ENCODE results near the gene FCHSD2. TPM values are rescaled to one million over a fixed set of nuclear protein-coding genes. Genes with fewer than 3 reads are reported as not detected.

FCHSD2 gene
- total RNA-seq, 1 experiment from 2014 or later = 7.1 TPM

GRCh38 chr11:72805216-72805615, 336.9 kb downstream of the FCHSD2 start:
- Histone ChIP-seq H3F3A (ENCODE audit: low read length, unreplicated experiment) (no peaks in the 10 kb centered on the region), H3K79me2 (ENCODE audit: low read length) (no peaks in the 10 kb centered on the region), H3K4me1 (ENCODE audit: insufficient read depth, low read length) (peaks cover 2% of the 10 kb centered on the region; the same call in 1 of the 2 replicates), H4K20me1 (ENCODE audit: low read length) (no peaks in the 10 kb centered on the region), H3K27me3 (ENCODE audit: low read length) (no peaks in the 10 kb centered on the region), H3K9me3 (ENCODE audit: low read length) (no peaks in the 10 kb centered on the region), H3K9ac (ENCODE audit: low read length) (no peak overlapping the region), H3K9me2 (replicated peaks; ENCODE audit: low read length) (no peaks in the 10 kb centered on the region), H3K27ac (ENCODE audit: low read length) (no peak overlapping the region), H3K4me3 (ENCODE audit: low read length) (no peak overlapping the region), H2AFZ (ENCODE audit: low read length) (no peak overlapping the region), H3K36me3 (ENCODE audit: low read depth, low read length) (peaks cover under 1% of the 10 kb centered on the region; the same call in 1 of the 2 replicates), H3K4me2 (ENCODE audit: low read length) (no peak overlapping the region)
- intact Hi-C loops (cut with micrococcal nuclease) = no loop called here
- ChIA-PET CTCF (no interaction called here), POLR2A (ENCODE audit: unreplicated experiment) (no interaction called here)
- DNase-seq (no peak), ATAC-seq (no peak)
- no TSS peak for BruUV-seq (replicated peaks)
- TF ChIP-seq CTCF (conservative IDR thresholded peaks at IDR 0.05; ENCODE audit: low read depth, low read length) (no peak), EZH2 (IDR thresholded peaks at IDR 0.05; ENCODE audit: low read length, unreplicated experiment) (no peak), EZH2phosphoT487 (IDR thresholded peaks at IDR 0.05; ENCODE audit: borderline replicate concordance, low read length) (no peak)

- H3K9ac ChIP-seq (ENCODE audit: low read length) = no peak overlapping the region
- CTCF ChIA-PET = no interaction called here
- no peak overlapping the region for H2AFZ ChIP-seq (ENCODE audit: low read length)
- ATAC-seq (no peak), DNase-seq (no peak)
- intact Hi-C loops (cut with micrococcal nuclease) = no loop called here
- H4K20me1 ChIP-seq (ENCODE audit: low read length) = no peaks in the 10 kb centered on the region
- POLR2A ChIA-PET (ENCODE audit: unreplicated experiment) = no interaction called here
- H3F3A ChIP-seq (ENCODE audit: low read length, unreplicated experiment) = no peaks in the 10 kb centered on the region
- no peak overlapping the region for H3K4me3 ChIP-seq (ENCODE audit: low read length)
- H3K9me3 ChIP-seq (ENCODE audit: low read length) = no peaks in the 10 kb centered on the region
- no peaks in the 10 kb centered on the region for H3K9me2 ChIP-seq (replicated peaks; ENCODE audit: low read length)
- H3K4me2 ChIP-seq (ENCODE audit: low read length) = no peak overlapping the region
- H3K79me2 ChIP-seq (ENCODE audit: low read length) = no peaks in the 10 kb centered on the region
- no peaks in the 10 kb centered on the region for H3K27me3 ChIP-seq (ENCODE audit: low read length)
- no peaks in the 10 kb centered on the region for H3K36me3 ChIP-seq (ENCODE audit: low read depth, low read length)
- H3K4me1 ChIP-seq (ENCODE audit: insufficient read depth, low read length) = peaks cover 2% of the 10 kb centered on the region; the same call in 1 of the 2 replicates
- no peak overlapping the region for H3K27ac ChIP-seq (ENCODE audit: low read length)
- TF ChIP-seq CTCF (conservative IDR thresholded peaks at IDR 0.05; ENCODE audit: low read depth, low read length) = no peak
- TF ChIP-seq EZH2 (IDR thresholded peaks at IDR 0.05; ENCODE audit: low read length, unreplicated experiment) = no peak
- no peak for TF ChIP-seq EZH2phosphoT487 (IDR thresholded peaks at IDR 0.05; ENCODE audit: borderline replicate concordance, low read length)
- BruUV-seq (replicated peaks) = no TSS peak
Measured at GRCh38 chr11:72802822-72803221, 339.3 kb downstream of the FCHSD2 start.

GRCh38 chr11:72799441-72799840, 342.7 kb downstream of the FCHSD2 start:
- no TSS peak for BruUV-seq (replicated peaks)
- intact Hi-C loops (cut with micrococcal nuclease) = no loop called here
- H4K20me1 ChIP-seq (ENCODE audit: low read length) = no peaks in the 10 kb centered on the region
- ChIA-PET CTCF (no interaction called here), POLR2A (ENCODE audit: unreplicated experiment) (interaction anchor here (0.6 kb wide), 1 partner anchor 21 kb away, joined by 8 read pairs; no protein-coding TSS in a partner anchor)
- H3K9me2 ChIP-seq (replicated peaks; ENCODE audit: low read length) = no peaks in the 10 kb centered on the region
- H3K4me1 ChIP-seq (ENCODE audit: insufficient read depth, low read length) = peaks cover 2% of the 10 kb centered on the region
- no peak overlapping the region for H3K4me3 ChIP-seq (ENCODE audit: low read length)
- H3K9me3 ChIP-seq (ENCODE audit: low read length) = no peaks in the 10 kb centered on the region
- DNase-seq (no peak), ATAC-seq (no peak)
- no peaks in the 10 kb centered on the region for H3K36me3 ChIP-seq (ENCODE audit: low read depth, low read length)
- H2AFZ ChIP-seq (ENCODE audit: low read length) = no peak overlapping the region
- no peaks in the 10 kb centered on the region for H3K27me3 ChIP-seq (ENCODE audit: low read length)
- H3K27ac ChIP-seq (ENCODE audit: low read length) = no peak overlapping the region
- H3K79me2 ChIP-seq (ENCODE audit: low read length) = no peaks in the 10 kb centered on the region
- H3K4me2 ChIP-seq (ENCODE audit: low read length) = no peak overlapping the region
- TF ChIP-seq EZH2phosphoT487 (IDR thresholded peaks at IDR 0.05; ENCODE audit: borderline replicate concordance, low read length) = no peak
- no peak for TF ChIP-seq CTCF (conservative IDR thresholded peaks at IDR 0.05; ENCODE audit: low read depth, low read length)
- no peak for TF ChIP-seq EZH2 (IDR thresholded peaks at IDR 0.05; ENCODE audit: low read length, unreplicated experiment)
- no peak overlapping the region for H3K9ac ChIP-seq (ENCODE audit: low read length)
- no peaks in the 10 kb centered on the region for H3F3A ChIP-seq (ENCODE audit: low read length, unreplicated experiment)
